Upper lobe of left lung (tissue), 4 donors: ENCODE results near the gene C19orf25.

Experiments
- CTCF ChIP-seq, 6 experiments: fragments of 450-650 bp in 4 of 6; fragments of 200-600 bp in 2 of 6; sonication (generic) in 2 of 6; IDR thresholded peaks; one replicate each; pipeline ENCODE4 v1.5.1; 2016 to 2019; ENCODE audit warnings: antibody characterized with exemption in 6 of 6
- EP300 ChIP-seq, 4 donors: sonication (generic); formaldehyde crosslinking; IDR thresholded peaks; one replicate each; pipeline ENCODE4 v1.5.1; 2017; ENCODE audit warnings: antibody characterized with exemption in 4 of 4, control low read depth in 2 of 4
- POLR2A ChIP-seq, 4 donors: fragments of 450-650 bp; IDR thresholded peaks; one replicate each; pipeline ENCODE4 v1.5.1; 2016 to 2017; ENCODE audit warnings: antibody characterized with exemption in 4 of 4, mild to moderate bottlenecking in 2 of 4

- TF ChIP-seq CTCF (IDR thresholded peaks at IDR 0.05) = no peak
- no peak for TF ChIP-seq POLR2A (IDR thresholded peaks at IDR 0.05)
- no peak for TF ChIP-seq EP300 (IDR thresholded peaks at IDR 0.05)
These were observed 40.1 kb downstream of the C19orf25 start for GRCh38 chr19:1438933-1439354.
